ENCODE results near the gene C10orf90. TPM values are rescaled to one million over a fixed set of nuclear protein-coding genes. Genes with fewer than 3 reads are reported as not detected.

The C10orf90 gene
- total RNA-seq, 1 experiment from 2014 or later, result 0.62 TPM

DNA sequence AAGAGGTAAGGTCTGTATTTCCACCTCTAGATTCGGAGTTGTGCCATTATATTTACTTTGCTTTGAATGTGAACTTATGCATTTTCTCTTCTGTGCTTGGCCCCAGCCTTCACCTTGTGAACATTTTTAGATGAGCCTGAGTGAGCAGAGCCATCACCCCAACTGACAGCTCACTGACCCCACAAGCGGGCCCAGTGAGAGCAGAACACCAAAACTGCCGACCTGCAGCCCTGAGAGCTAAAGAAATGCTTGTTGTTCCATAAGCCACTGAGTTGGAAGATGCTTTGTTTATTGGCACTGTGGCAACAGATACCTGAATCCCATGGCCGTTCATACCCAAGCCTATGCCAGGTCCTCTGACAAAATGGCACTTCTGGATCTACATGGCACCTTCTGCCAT is 37.8 kb downstream of the C10orf90 start:
- no peaks in the 10 kb centered on the region for H3K36me3 ChIP-seq (replicated peaks; ENCODE audit: control insufficient read depth, insufficient read depth, low read length)
- no peaks in the 10 kb centered on the region for H3K27me3 ChIP-seq (ENCODE audit: control insufficient read depth, insufficient read depth, low read length)
- DNase-seq, result no peak
- no peak overlapping the region for H3K4me3 ChIP-seq (ENCODE audit: insufficient read depth, low read depth, low read length)

DNA sequence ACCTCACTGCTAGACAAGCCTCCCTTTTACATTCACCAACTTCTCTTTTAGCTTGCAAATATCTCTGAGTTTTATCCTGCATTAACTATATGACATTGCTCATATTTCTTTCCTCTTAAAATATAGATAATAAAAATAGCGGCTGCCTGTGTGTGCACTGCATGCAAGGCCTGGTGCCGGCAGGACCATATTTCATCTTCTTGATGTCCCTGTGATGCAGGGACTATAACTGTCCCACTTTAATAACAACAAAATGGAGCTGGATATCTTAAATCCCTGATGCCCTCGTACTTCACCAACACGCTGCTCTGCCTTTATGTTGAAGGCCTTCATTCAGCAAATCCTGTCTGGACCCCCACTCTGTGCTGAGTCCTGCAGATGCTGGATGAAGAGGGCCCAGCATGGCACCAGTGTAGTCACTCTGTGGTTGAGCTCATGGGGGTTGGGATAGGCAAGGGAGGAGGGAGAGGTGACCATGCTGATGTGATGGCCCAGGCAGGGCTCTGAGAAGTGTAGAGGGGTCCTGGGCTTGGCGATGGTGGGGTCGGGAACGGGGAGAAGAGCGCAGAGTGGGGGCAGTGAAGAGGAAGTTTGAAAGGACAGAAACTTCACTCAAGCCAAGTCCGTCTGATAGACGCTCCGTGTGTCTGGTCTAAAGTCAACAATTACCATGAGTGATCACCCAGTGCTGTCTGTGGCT is 40.4 kb downstream of the C10orf90 start:
- no peak overlapping the region for H3K4me3 ChIP-seq (ENCODE audit: insufficient read depth, low read depth, low read length)
- DNase-seq, result no peak
- H3K36me3 ChIP-seq (replicated peaks; ENCODE audit: control insufficient read depth, insufficient read depth, low read length), result no peaks in the 10 kb centered on the region
- H3K27me3 ChIP-seq (ENCODE audit: control insufficient read depth, insufficient read depth, low read length), result no peaks in the 10 kb centered on the region

GRCh38 chr10:126628746-126629145 is 41.7 kb downstream of the C10orf90 start:
- DNase-seq, result no peak
- Histone ChIP-seq H3K36me3 (replicated peaks; ENCODE audit: control insufficient read depth, insufficient read depth, low read length) (no peaks in the 10 kb centered on the region), H3K4me3 (ENCODE audit: insufficient read depth, low read depth, low read length) (no peak overlapping the region), H3K27me3 (ENCODE audit: control insufficient read depth, insufficient read depth, low read length) (no peaks in the 10 kb centered on the region)

GRCh38 chr10:126621846-126622245 is 48.6 kb downstream of the C10orf90 start:
- no peaks in the 10 kb centered on the region for H3K27me3 ChIP-seq (ENCODE audit: control insufficient read depth, insufficient read depth, low read length)
- H3K4me3 ChIP-seq (ENCODE audit: insufficient read depth, low read depth, low read length), result no peak overlapping the region
- DNase-seq, result no peak
- no peaks in the 10 kb centered on the region for H3K36me3 ChIP-seq (replicated peaks; ENCODE audit: control insufficient read depth, insufficient read depth, low read length)

DNA sequence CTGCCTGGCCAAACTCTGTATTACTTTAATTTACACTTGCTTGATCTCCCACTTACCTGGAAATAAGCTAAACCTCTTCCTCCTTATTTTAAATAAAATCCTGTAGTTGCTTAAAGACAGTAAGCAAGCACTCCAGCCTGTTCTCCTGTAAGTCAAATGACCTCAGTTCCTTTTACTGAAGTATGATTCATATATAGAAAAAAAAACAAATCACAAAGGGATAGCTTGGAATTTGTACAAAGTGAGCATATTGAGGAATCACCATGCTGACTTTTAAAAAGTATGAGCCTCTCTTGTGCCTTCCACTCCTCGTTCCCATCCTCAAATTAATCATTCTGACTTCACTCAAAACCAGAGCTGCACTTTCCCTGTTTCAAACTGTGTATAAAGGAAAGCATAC is 52.0 kb downstream of the C10orf90 start:
- no peak for DNase-seq
- no peaks in the 10 kb centered on the region for H3K36me3 ChIP-seq (replicated peaks; ENCODE audit: control insufficient read depth, insufficient read depth, low read length)
- no peaks in the 10 kb centered on the region for H3K27me3 ChIP-seq (ENCODE audit: control insufficient read depth, insufficient read depth, low read length)
- no peak overlapping the region for H3K4me3 ChIP-seq (ENCODE audit: insufficient read depth, low read depth, low read length)

- H3K4me3 ChIP-seq (ENCODE audit: insufficient read depth, low read depth, low read length), result no peak overlapping the region
- no peaks in the 10 kb centered on the region for H3K27me3 ChIP-seq (ENCODE audit: control insufficient read depth, insufficient read depth, low read length)
- no peak for DNase-seq
- H3K36me3 ChIP-seq (replicated peaks; ENCODE audit: control insufficient read depth, insufficient read depth, low read length), result no peaks in the 10 kb centered on the region
Measured at GRCh38 chr10:126617733-126618132, 52.8 kb downstream of the C10orf90 start.

- no peaks in the 10 kb centered on the region for H3K27me3 ChIP-seq (ENCODE audit: control insufficient read depth, insufficient read depth, low read length)
- DNase-seq, result no peak
- H3K4me3 ChIP-seq (ENCODE audit: insufficient read depth, low read depth, low read length), result no peak overlapping the region
- H3K36me3 ChIP-seq (replicated peaks; ENCODE audit: control insufficient read depth, insufficient read depth, low read length), result no peaks in the 10 kb centered on the region
Measured at GRCh38 chr10:126617208-126617607, 53.3 kb downstream of the C10orf90 start.

GRCh38 chr10:126616737-126617136 is 53.8 kb downstream of the C10orf90 start:
- no peak overlapping the region for H3K4me3 ChIP-seq (ENCODE audit: insufficient read depth, low read depth, low read length)
- no peaks in the 10 kb centered on the region for H3K27me3 ChIP-seq (ENCODE audit: control insufficient read depth, insufficient read depth, low read length)
- no peak for DNase-seq
- H3K36me3 ChIP-seq (replicated peaks; ENCODE audit: control insufficient read depth, insufficient read depth, low read length), result no peaks in the 10 kb centered on the region

- Histone ChIP-seq H3K27me3 (ENCODE audit: control insufficient read depth, insufficient read depth, low read length) (no peaks in the 10 kb centered on the region), H3K36me3 (replicated peaks; ENCODE audit: control insufficient read depth, insufficient read depth, low read length) (no peaks in the 10 kb centered on the region), H3K4me3 (ENCODE audit: insufficient read depth, low read depth, low read length) (no peak overlapping the region)
- no peak for DNase-seq
Measured at GRCh38 chr10:126611303-126611702, 59.2 kb downstream of the C10orf90 start.

- no peak for DNase-seq
- Histone ChIP-seq H3K4me3 (ENCODE audit: insufficient read depth, low read depth, low read length) (no peak overlapping the region), H3K36me3 (replicated peaks; ENCODE audit: control insufficient read depth, insufficient read depth, low read length) (no peaks in the 10 kb centered on the region), H3K27me3 (ENCODE audit: control insufficient read depth, insufficient read depth, low read length) (no peaks in the 10 kb centered on the region)
Measured at GRCh38 chr10:126609566-126609965, 60.9 kb downstream of the C10orf90 start.

DNA sequence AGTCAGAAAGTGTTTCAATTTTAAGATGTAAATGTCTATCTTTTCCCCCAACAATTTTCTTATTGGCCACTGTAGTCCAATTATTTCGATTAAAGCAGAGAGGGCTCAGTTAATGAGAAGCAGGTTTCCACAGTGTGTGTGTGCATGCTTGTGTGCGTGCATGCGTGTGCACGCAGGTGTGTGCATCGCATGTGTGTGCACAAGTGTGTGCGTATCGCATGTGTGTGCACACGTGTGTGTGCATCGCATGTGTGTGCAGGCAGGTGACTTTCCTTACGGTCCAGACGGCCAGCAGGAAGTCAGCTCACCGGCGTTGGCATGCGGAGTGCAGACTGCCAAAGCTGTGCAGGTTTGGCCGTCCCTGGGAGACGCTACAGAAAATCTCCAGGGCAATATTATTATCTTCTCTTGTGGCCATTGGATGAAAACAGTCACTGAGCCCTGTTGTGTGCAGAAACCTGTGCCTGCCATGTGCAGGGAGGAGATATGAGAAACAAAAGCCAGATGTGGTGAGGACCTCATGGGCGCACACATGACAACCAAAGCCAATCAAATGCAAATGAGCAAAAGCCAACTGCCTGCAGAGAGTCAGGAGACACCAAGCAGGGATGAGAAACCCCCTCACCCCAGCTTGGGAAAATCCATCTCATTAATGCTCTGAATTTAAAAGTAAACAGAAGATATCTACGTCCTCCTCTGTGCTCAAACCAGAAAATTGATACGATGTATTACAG is 70.4 kb downstream of the C10orf90 start:
- Histone ChIP-seq H3K27me3 (ENCODE audit: control insufficient read depth, insufficient read depth, low read length) (no peaks in the 10 kb centered on the region), H3K4me3 (ENCODE audit: insufficient read depth, low read depth, low read length) (no peak overlapping the region), H3K36me3 (replicated peaks; ENCODE audit: control insufficient read depth, insufficient read depth, low read length) (no peaks in the 10 kb centered on the region)
- DNase-seq, result peak; percentile 61

DNA sequence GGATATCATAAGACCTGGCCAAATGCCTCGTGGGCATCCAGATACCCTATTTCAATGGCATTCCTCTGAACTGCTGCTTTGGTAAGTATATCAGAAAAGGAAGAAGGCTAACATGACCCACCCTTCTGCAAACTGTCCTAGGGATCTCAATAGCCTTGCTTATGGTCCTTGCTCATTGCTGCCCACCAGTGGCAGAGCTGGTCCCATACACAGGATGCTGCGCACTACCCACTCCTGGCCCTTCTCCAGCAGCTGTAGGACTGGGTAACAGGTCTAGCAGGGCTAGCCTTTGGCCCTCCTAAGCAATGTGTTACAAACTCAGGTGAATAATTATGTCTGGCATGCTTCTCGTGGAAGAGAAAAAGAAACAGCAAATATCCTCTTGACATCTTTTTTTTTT is 72.5 kb downstream of the C10orf90 start:
- Histone ChIP-seq H3K4me3 (ENCODE audit: insufficient read depth, low read depth, low read length) (no peak overlapping the region), H3K36me3 (replicated peaks; ENCODE audit: control insufficient read depth, insufficient read depth, low read length) (no peaks in the 10 kb centered on the region), H3K27me3 (ENCODE audit: control insufficient read depth, insufficient read depth, low read length) (no peaks in the 10 kb centered on the region)
- DNase-seq, result peak; percentile 65

- Histone ChIP-seq H3K27me3 (ENCODE audit: control insufficient read depth, insufficient read depth, low read length) (no peaks in the 10 kb centered on the region), H3K4me3 (ENCODE audit: insufficient read depth, low read depth, low read length) (no peak overlapping the region)
- no peak for DNase-seq
Measured at GRCh38 chr10:126597211-126597610, 73.3 kb downstream of the C10orf90 start.

GRCh38 chr10:126596472-126597016 is 73.9 kb downstream of the C10orf90 start:
- Histone ChIP-seq H3K4me3 (ENCODE audit: insufficient read depth, low read depth, low read length) (no peak overlapping the region), H3K27me3 (ENCODE audit: control insufficient read depth, insufficient read depth, low read length) (no peaks in the 10 kb centered on the region), H3K36me3 (replicated peaks; ENCODE audit: control insufficient read depth, insufficient read depth, low read length) (no peaks in the 10 kb centered on the region)
- no peak for DNase-seq

More at GRCh38 chr10:126597211-126597610, 73.3 kb downstream of the C10orf90 start:
- H3K36me3 ChIP-seq (replicated peaks; ENCODE audit: control insufficient read depth, insufficient read depth, low read length), result no peaks in the 10 kb centered on the region

DNA sequence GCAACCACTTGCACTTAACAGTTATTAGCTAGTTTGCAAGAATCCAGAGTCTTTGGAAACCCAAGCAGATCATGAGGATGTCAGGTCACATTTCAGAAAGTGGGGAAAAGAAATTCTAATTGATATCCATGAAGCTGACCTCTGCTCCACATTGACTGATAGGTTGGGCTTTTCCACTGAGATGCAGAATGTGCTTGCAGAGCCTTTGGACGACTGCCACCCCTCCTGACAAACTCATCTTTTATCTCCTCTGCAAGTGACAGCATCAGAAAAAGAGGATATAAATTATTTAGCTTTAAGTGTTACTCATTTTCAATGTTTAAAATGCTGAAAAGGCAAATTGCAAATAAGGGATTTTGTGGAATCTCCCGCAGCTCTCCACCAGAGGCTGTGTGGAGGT is 75.3 kb downstream of the C10orf90 start:
- no peaks in the 10 kb centered on the region for H3K36me3 ChIP-seq (replicated peaks; ENCODE audit: control insufficient read depth, insufficient read depth, low read length)
- H3K4me3 ChIP-seq (ENCODE audit: insufficient read depth, low read depth, low read length), result no peak overlapping the region
- H3K27me3 ChIP-seq (ENCODE audit: control insufficient read depth, insufficient read depth, low read length), result no peaks in the 10 kb centered on the region
- no peak for DNase-seq

Data from H7 (cell line).